Stimulated activated CD8-positive, alpha-beta memory T cell treated with anti-CD3 and anti-CD28 coated beads, Interleukin-4, amount 100 ng/mL, for 4 hours (primary cell): Measurements from ENCODE around the gene SPRED3.

Source experiments
- DNase-seq, 2 donors: peaks; one replicate each; pipeline ENCODE4 v3.0.0-alpha.2; 2020; ENCODE audit warnings: low read depth in 2 of 2, low spot score in 1 of 2

SPRED3 gene

DNA sequence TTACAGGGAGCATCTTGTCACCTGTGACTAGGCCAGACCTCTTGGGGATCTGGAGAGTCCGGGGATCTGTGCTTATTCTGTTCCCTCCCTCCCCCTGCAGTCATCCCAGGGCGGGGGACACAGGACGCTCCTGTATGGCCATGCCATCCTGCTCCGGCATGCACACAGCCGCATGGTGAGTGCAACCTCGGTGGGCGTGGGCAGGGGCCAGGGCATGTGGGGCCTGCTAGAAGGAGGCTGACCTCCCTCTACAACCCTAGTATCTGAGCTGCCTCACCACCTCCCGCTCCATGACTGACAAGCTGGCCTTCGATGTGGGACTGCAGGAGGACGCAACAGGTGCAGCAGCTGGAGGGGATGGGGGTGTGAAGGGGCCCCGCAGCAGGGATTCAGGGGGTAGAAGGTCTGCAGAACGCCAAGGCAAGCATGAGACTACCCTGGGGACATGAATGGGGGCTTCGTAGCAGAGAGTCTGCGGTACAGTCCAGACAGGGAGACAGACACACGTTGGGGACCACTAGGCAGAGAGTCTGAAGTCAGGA is 55.0 kb downstream of the SPRED3 start:
- no peak for DNase-seq

DNA sequence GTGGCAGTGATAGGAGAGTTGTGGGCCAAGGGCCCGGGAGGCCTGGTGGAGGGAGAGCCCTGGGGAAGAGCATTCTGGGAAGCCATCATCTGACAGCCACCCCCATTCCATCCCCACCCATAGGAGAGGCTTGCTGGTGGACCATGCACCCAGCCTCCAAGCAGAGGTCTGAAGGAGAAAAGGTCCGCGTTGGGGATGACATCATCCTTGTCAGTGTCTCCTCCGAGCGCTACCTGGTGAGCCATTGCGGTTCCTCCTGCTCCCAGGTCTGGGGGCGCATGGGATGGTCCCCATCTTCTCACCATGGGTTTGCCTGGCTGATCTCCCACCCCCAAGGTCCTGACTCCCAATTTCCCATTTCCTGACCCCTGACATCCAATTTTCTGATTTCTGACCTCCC is 55.5 kb downstream of the SPRED3 start:
- no peak for DNase-seq

DNA sequence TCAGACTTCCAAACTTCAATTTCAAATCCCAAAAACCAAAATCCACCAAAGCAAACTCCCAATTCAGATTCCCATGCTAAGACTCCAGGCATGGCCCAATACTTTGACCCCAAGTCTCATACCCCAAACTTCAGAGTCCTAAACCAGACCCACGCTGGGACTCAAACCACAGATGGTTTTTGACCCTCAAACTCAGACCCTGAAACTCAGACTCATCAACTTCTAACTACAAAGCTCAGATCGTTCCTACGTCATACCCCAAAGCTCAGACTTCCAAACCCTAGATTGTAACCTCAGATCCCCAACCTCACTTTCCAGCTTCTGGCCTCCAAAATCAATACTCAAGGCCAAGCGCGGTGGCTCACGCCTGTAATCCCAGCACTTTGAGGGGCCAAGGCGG is 56.9 kb downstream of the SPRED3 start:
- no peak for DNase-seq

DNA sequence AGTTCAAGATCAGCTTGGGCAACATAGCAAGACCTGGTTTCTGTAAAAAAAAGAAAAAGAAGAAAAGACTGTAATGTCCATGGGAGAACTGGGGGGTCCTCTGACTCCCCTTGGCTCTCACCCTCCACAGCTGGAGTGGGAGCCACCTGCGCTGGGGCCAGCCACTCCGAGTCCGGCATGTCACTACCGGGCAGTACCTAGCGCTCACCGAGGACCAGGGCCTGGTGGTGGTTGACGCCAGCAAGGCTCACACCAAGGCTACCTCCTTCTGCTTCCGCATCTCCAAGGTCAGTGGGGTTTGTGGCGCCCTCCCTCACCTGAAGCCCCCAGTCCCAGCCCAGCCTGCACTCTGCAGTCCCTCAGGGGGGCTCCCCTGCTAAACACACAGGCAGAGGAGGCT is 59.7 kb downstream of the SPRED3 start:
- DNase-seq, result no peak
